GM19035 (cell line): Measurements from ENCODE around the gene ATG16L2.
"Not testable (repeated sequence)": the region's sequence is repeated elsewhere in the genome, so short reads cannot be mapped to it uniquely, and the experiment has no call there.

Experiments
- ATAC-seq: cut with Tn5 transposase; IDR thresholded peaks from one replicate; pipeline ENCODE4 v1.9.1; 2021; ENCODE audit not compliant: unreplicated experiment

The ATG16L2 gene

DNA sequence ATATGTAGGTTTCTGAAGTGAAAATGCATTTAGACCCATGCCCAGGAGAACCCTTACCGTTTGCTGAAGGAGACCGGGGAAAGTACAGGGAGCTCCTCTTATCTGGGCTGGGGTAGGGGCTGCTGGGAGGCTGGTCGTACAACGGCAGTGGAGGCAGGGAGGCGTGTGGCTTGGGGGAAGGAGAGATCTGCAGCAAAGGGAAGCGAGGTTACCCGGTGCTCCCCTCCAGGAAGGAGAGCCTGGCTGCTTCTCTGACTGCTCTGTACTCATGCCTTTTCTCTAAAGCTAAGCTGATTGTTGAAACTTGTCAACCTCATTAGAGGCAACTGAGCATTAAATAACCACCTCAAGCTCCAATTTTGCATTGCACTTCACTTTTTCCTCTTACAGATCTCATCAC lies 27.2 kb downstream of the ATG16L2 start:
- no peak for ATAC-seq

DNA sequence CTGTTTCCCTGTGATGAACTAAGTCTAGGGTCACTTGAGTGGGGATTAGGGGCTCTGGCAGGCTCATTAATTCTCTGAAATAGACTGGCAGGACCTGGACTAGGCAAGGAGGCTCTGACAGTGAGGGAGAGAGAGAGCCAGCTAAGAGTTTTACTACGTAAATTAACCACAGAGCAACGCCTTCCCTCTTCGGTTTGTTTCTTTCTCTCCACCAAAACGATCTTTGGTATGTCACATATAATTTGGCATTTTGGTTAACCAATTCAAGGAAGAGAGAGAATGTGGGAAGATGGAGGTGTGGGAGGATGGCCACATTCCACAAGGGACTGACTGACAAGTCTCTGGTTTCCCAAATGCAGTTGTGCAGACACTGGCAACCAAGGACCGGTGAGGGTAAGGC lies 27.9 kb downstream of the ATG16L2 start:
- ATAC-seq = no peak

DNA sequence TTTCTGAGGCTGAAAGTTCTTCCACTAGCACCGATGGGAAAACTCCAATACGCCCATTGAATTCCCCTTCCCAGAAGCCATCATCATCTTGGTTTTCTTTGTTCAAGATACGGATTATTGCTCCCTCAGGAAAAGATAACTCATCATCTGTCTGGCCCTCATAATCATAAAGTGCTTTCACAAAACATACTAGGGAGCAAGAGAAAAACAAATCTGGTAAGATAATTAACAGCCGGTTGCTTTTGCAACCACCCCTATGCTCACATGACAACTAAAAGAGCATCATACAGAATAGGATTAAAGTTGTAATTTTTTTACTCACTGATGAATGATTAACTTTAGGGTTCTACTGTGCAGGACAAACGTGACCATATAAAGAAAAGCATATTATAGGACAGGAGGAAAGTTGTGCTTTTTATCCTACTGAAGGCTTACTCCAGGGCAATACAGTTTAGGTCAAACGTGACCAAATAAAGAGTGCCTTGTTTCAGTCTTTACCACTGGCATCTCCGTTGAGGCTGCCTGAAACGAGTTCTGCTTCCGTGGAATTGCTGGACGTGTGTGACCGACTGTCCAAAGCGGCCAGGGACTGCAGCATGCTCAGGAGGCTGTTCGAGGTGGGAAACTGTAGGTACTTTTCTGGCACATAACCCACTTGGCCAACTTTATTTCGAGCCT lies 28.6 kb downstream of the ATG16L2 start:
- no peak for ATAC-seq

DNA sequence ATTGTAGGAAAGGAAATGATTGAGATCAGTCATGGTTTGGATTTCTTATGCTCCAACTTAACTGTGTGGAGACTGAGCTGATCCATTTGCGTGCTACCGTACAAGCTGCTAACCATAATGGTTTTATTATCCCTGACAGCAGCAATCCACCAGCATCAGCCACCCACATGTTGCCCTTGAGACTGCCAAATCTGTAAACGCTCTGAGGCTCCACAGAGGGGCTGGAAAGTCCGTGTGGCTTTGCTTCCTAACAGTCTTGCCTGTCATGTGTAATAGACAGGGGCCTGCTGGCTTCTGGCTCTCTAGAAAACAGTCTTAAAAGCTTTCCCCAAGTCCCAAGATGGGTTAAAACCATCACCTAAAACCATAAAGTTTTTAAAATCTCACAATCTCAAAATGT lies 30.1 kb downstream of the ATG16L2 start:
- ATAC-seq = no peak

DNA sequence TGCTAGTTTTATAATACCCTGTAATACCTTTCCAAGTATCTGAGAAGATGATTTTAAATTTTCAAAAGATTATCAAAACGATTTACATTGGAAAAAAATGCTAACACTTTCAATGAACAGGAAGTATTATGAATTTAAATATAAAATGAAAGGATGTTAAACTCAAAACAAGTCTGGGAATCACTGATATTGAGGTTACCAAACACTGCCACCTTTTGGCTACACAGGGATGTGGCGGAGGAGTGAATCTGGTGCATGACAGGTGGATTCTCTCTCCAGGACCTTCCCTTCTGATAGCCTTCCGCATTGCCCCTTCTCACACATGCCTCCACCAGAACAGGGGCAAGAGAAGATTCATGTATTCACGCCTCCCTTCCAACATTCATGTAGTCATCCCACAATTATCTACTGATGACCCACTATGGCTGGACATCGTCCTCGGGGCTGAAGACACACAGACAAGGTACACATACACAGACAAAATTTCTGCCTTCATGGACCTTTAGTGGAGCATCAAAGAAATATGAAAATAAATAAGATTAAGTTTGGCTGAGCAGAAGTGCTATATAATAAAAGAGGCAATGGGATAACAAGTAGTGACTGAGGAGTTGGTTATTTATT lies 34.7 kb downstream of the ATG16L2 start:
- ATAC-seq = no peak

DNA sequence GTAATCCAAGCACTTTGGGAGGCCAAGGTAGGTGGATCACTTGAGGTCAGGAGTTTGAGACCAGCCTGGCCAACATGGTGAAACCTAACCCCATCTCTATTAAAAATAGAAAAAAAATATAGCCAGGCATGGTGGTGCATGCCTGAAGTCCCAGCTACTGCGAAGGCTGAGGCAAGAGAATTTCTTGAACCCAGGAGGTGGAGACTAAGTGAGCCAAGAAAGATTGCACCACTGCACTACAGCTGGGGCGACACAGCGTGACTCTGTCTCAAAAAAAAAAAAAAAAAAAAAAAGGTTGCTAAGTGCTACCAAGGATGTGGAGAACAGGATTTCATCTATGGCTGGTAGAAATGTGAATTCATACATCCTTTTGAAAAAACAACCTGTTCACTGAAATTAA lies 36.6 kb downstream of the ATG16L2 start:
- no peak for ATAC-seq

DNA sequence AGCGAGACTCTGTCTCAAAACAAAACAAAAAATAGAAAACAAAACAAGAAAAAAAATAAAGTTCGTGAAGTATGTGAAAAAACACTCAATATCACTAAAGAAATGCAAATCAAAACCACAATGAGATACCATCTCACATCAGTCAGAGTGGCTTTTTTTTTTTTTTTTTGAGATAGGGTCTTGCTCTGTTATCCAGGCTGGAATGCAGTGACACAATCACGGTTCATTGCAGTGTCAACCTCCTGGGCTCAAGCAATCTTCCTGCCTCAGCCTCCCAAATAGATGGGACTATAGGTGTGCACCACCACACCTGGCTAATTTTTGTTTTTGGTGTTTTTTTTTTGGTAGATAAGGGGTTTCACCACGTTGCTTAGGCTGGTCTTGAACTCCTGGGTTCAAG lies 37.5 kb downstream of the ATG16L2 start:
- ATAC-seq = no peak

DNA sequence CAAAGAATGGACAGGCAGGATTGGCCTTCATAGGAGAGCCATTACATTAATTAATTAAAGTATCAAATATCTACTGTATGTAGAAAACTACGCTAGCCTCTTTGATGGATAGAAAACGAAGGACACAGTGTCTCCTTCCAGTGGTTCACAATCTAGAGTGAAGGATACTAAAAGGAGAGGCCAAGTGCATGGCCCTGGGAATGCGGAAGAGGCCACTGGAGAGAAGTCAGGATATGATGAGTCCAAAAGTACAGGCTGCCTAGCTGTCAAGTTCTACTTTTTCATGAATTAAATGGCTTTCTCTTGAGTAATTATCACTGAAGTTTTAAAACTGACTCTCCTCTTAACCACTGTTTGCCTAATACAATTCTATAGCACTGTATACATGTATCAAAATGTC lies 41.9 kb downstream of the ATG16L2 start:
- ATAC-seq = no peak

DNA sequence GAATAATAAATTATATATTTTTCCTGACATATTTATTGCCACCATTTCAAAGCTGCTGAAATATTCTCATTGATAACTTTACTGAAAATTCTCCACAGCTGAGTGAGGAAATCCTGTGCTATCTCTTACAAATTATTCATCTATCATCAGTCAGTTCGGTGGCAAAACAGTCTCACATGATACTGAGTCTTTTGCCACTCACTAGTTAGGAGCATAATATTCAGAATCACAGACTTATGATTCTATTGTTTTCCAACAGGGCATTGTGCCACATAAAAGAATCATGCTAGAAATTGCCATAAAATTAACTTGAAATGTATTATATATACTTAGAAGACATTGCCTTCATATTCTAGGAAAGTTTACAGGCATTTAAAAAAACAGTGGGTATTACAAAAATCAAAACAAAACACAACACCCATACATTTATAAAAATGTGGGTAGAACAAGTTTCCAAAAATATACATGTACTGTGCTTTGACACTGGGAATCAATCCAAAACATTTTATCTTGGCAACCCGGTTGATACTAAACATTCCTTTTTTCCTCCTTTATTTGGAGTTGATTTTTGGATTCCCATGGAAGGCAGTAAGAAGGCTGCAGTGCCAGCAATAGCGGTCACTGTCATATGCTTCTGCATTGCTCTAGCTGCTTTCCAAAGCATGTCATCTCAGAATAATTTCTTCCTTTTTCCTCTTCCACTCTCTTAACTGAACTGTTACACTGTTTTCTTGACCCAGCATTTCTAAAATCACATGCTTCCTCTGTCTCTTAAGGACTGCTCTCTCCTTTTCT lies 42.5 kb downstream of the ATG16L2 start:
- ATAC-seq = no peak

DNA sequence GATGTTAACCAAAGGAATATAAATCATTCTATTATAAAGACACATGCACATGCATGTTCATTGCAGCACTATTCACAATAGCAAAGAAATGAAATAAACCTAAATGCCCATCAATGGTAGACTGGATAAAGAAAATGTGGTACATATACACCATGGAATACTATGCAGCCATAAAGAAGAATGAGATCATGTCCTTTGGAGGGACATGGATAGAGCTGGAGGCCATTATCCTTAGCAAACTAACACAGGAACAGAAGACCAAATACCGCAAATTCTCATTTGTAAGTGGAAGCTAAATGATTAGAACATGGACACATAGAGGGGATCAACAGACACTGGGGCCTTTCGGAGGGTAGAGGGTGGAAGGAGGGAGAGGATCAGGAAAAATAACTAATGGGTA lies 44.1 kb downstream of the ATG16L2 start:
- ATAC-seq = not testable (repeated sequence)

DNA sequence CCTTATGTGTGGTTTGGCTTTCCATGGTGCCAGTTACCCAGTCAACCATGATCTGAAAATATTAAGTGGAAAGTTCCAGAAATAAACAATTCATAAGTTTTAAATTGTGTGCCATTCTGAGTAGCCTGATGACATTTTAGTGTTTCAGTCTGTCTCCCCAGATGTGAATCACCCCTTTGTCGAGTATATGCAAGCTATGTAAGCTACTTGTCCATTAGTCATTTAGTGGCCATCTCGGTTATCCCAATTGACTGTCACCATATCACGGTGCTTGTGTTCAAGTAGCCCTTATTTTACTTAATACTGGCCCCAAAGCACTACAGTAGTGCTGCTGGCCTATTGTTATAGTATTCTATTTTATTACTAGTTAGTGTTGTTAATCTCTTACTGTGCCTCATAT lies 44.9 kb downstream of the ATG16L2 start:
- no peak for ATAC-seq

DNA sequence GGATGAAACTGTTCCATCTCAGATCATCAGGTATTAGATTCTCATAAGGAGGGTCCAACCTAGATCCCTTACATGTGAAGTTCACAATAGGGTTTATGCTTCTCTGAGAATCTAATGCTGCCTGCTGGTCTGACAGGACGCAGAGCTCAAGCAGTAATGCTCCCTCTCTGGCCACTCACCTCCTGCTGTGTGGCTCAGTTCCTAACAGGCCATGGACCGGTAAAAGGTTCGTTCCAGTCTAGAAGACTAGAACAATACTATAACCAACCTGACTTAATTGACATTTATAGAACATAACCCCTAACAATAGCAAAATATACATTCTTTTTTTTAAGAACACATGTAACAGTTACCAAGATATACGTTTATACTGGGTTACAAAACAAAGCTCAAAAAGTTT lies 45.8 kb downstream of the ATG16L2 start:
- ATAC-seq = no peak

DNA sequence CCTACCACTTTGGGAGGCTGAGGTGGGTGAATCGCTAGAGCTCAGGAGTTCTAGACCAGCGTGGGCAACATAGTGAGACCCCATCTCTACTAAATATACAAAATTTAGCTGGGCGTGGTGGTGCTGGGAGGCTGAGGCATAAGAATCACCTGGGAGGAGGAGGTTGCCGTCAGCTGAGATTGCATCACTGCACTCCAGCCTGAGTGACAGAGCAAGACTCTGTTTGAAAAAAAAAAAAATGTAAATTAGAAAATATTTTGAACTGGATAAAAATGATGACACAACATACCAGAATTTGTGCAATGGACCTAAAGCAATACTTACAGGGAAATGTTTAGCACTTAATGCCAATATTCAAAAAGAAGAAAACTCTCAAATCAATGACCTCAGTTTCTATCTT lies 46.4 kb downstream of the ATG16L2 start:
- ATAC-seq = no peak

DNA sequence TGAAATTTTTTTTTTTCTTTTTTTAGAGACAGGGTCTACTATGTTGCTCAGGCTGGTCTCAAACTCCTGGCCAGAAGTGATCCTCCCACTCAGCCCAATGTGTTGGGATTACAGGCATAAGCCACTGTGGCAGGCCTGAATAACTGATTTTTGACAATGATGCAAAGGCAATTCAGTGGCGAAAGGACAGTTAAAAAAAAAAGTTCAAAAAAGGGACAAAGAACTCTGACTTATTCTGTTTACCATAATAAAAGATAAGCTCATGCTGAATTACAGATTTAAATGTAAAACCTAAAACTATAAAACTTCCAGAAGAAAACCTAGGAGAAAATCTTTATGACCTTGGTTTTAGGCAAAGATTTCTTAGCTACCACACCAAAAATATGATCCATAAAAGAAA lies 48.9 kb downstream of the ATG16L2 start:
- ATAC-seq = no peak

DNA sequence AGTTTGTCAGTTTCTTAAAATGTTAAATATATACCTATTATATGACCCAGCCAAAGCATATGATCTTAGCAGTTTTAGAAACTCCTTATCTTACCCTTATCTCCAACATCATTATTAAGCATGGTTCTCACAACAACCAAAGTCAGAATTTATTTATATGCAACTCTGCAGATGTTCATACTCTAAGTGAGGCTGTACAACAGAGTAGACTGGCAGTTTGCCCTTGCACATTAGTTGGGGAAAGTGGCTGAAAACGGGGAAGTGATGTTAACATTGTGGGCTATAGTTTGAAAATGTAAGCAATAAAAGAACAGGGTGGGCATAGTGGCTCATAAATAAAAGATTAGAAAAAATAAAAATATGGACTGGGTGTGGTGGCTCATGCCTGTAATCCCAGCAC lies 49.7 kb downstream of the ATG16L2 start:
- ATAC-seq = no peak

DNA sequence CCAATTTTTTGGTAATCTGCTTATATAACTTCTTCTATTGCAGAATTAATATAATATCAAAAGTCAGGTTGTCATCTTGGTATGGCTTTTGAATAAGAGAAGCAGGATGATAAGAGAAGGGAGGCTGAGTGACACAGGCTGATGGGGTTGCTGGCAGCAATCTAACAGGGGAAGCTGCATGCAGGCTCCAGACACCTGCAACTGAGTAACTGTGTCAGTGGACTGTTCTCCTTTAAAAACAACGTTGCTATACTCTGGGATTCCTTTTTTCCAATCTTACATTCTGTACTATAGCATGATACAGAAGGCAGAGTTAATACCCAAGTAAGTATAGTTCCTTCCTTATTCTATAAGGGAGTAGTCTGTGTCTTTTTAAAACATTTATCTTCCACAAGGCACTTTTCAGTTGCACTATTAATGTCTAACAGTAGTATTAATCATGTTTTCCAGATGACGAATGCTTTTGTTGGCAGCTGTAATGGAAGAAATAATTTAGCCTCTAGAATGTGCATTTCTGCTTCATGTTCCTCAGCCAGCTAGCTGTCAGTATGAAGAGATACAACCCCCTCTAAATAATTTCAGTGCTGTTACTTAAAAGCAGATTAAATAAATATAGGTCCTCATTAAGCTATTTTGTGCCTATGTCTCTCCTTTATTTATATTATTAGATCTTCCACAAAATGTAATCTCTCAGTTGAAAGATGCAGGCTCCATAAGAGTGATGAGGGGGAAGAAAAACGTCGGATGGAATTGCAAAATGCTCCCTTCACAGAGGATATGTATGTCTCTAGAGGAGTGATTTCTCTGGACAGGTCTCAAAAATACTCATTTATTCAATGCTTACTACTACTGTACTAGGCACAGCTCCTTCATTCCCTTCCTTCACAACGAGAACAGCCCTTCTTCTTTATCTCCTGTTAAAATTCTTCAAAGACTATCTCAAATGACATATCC lies 50.8 kb downstream of the ATG16L2 start:
- no peak for ATAC-seq

DNA sequence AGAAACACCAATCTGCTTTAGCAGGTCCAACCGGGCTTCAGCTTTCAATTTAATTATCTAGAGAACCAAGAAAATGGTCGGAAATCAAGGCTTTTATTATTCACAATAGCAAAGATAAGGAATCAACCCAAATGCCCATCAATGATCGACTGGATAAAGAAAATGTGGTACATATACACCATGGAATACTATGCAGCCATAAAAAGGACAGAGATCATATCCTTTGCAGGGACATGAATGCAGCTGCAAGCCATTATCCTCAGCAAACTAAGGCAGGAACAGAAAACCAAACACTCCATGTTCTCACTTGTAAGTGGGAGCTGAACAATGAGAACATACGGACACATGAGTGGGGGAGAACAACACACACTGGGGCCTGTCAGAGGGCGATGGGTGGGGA lies 53.8 kb downstream of the ATG16L2 start:
- no peak for ATAC-seq

DNA sequence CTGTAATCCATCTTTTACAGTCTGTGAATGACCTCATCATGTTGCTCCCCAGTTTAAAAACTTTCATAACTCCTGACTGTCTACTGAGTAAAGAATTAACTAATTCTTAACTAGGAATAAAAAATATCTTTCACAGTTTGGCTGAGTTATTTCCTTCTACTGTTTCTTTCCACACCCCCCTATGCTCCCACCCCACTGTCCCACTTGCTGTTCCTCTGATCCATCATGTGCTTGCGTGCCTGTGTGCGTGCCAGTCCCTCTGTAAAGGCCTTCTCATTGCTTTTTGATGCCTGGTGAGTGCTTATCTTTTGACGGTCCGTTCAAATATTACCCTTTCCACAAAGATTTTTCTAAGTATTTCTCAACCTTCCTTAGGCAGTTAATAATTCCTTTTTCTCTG lies 55.6 kb downstream of the ATG16L2 start:
- ATAC-seq = no peak

DNA sequence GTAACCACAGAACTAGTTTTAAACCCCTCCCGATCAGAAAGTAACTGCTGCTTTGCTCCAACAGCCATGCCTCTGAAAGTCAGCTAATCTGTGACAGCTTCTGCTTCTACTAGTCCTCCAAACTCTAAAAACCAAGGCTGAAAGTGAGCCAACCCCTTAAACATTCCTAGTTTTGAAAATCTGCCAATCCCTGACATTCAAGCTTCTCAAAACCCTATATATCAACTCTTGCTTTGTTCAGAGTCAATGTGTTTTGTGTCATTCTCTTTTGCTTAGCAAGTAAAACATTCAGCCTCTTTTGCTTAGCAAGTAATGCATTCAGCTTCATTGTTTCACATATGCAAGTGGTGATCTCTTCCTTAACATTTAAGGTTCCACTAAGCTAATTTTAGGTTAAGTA lies 56.9 kb downstream of the ATG16L2 start:
- ATAC-seq = no peak

DNA sequence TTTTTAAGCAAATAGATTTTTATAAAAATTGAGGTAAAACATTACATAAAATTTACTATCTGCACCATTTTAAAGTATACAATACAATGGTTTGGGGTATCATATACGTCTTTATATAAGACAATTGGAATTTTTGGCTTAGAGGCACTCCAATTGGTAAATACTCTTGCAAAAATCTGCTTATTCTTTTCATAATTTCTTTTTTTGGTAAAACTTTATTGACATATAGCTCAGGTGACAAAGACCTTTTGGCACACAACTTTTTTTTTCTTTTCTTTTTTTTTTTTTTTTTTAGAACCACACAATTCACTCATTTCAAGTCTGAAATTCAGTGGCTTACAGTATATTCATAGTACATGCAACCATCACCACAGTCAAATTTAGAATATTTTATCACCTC lies 57.8 kb downstream of the ATG16L2 start:
- no peak for ATAC-seq

DNA sequence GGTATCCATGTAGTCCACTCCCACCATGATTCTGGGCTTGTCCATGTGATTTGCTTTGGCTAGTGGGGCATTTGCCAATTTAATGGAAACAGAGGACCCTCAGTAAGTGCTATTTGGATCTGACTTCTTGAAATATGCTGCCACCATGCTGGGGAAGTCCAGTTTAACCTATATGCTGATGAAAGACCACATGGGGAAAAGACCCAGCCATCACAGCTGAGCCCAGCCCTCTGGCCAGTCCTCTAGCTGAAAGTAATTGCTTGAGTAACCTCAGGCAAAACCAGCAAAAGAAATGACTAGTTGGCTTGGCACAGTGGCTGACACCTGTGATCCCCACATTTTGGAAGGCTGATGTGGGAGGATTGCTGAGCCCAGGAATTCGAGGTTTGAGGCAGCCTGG lies 61.5 kb downstream of the ATG16L2 start:
- ATAC-seq = no peak
